ENCODE measurements around the gene SUPT3H.

- TF ChIP-seq CTCF (IDR thresholded peaks at IDR 0.05) (no peak), POLR2A (IDR thresholded peaks at IDR 0.05) (no peak)
Observed at GRCh38 chr6:45092135-45092534, 285.6 kb downstream of the SUPT3H start.
